RWPE1 (cell line): ENCODE data around the gene PCDH9.

Source experiments
- CTCF ChIA-PET: fragments of 350-600 bp; sonication (Branson Sonifier 250); formaldehyde crosslinking; extraction: SDS; loops from one replicate; lab custom pipeline; 2021; lab: Yijun Ruan, JAX
- POLR2A ChIA-PET: fragments of 400-600 bp; formaldehyde crosslinking; extraction: SDS; loops from one replicate; lab custom pipeline; 2020; ENCODE audit warnings: antibody characterized with exemption; ENCODE audit not compliant: low non-redundant PET; lab: Yijun Ruan, JAX
- DNase-seq: peaks from one replicate; pipeline ENCODE4 v3.0.0; 2012; ENCODE audit warnings: low spot score
- H3K27ac ChIP-seq: fragments of 450-650 bp; 2 replicates; pipeline ENCODE4 v1.5.1; 2017
- CTCF ChIP-seq: fragments of 450-650 bp; conservative IDR thresholded peaks from 2 replicates; pipeline ENCODE4 v1.5.1; 2017; ENCODE audit warnings: low read depth, mild to moderate bottlenecking

PCDH9 gene

GRCh38 chr13:67087527-67087926 is 142.6 kb downstream of the PCDH9 start:
- DNase-seq, result no peak
- ChIA-PET CTCF (interaction anchor here (0.7 kb wide), 1 partner anchor 226 kb away, joined by 4 read pairs; no protein-coding TSS in a partner anchor), POLR2A (no interaction called here)
- no peak overlapping the region for H3K27ac ChIP-seq
- no peak for TF ChIP-seq CTCF

GRCh38 chr13:67086260-67086659 is 143.9 kb downstream of the PCDH9 start:
- no peak for TF ChIP-seq CTCF
- H3K27ac ChIP-seq, result no peak overlapping the region
- POLR2A ChIA-PET, result no interaction called here
- DNase-seq, result no peak
- CTCF ChIA-PET, result no interaction called here

- no peak overlapping the region for H3K27ac ChIP-seq
- DNase-seq, result no peak
- ChIA-PET POLR2A (no interaction called here), CTCF (no interaction called here)
- no peak for TF ChIP-seq CTCF
Measured at GRCh38 chr13:67084066-67084465, 146.1 kb downstream of the PCDH9 start.

- CTCF ChIA-PET, result no interaction called here
- TF ChIP-seq CTCF, result no peak
Measured at GRCh38 chr13:67083519-67083918, 146.6 kb downstream of the PCDH9 start.

GRCh38 chr13:67080351-67080750 is 149.8 kb downstream of the PCDH9 start:
- CTCF ChIA-PET, result no interaction called here
- no peak for TF ChIP-seq CTCF
- POLR2A ChIA-PET, result no interaction called here
- DNase-seq, result no peak
- H3K27ac ChIP-seq, result no peak overlapping the region

More at GRCh38 chr13:67083519-67083918, 146.6 kb downstream of the PCDH9 start:
- POLR2A ChIA-PET, result no interaction called here
- DNase-seq, result no peak
- H3K27ac ChIP-seq, result no peak overlapping the region

- H3K27ac ChIP-seq, result no peak overlapping the region
- no peak for TF ChIP-seq CTCF
- CTCF ChIA-PET, result interaction anchor here (0.6 kb wide), 1 partner anchor 762 kb away, joined by 6 read pairs; no protein-coding TSS in a partner anchor
- POLR2A ChIA-PET, result no interaction called here
- no peak for DNase-seq
Measured at GRCh38 chr13:67078062-67078461, 152.1 kb downstream of the PCDH9 start.
